SIG-M5 (cell line): ENCODE data around the gene CRIP1.

Experiments
- DNase-seq: peaks from one replicate; lab custom pipeline; 2025; lab: John Stamatoyannopoulos, UW

CRIP1 gene

GRCh38 chr14:105505101-105505500 is 18.4 kb downstream of the CRIP1 start:
- DNase-seq = no peak

- DNase-seq = no peak
These were observed 20.6 kb downstream of the CRIP1 start for GRCh38 chr14:105507247-105507646.

- no peak for DNase-seq
These were observed 21.4 kb downstream of the CRIP1 start for GRCh38 chr14:105508069-105508468.

DNA sequence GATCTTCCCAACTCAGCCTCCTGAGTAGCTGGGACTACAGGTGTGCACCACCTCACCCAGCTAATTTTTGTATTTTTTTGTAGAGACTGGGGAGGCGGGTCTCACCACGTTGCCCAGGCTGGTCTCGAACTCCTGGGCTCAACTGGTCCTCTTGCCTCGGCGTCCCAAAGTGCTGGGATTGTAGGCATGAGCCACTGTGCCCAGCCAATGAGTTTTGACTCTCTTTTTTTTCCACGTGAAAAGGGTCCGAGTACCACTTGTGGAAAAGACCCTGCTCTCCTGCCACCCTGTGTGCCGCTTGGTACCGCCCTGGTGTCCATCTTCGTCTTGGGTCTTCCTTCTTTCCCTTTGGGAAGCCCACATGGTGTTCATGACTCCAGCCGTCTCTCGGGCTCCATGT is 21.9 kb downstream of the CRIP1 start:
- DNase-seq = no peak

GRCh38 chr14:105517096-105517495 is 30.4 kb downstream of the CRIP1 start:
- DNase-seq = no peak

DNA sequence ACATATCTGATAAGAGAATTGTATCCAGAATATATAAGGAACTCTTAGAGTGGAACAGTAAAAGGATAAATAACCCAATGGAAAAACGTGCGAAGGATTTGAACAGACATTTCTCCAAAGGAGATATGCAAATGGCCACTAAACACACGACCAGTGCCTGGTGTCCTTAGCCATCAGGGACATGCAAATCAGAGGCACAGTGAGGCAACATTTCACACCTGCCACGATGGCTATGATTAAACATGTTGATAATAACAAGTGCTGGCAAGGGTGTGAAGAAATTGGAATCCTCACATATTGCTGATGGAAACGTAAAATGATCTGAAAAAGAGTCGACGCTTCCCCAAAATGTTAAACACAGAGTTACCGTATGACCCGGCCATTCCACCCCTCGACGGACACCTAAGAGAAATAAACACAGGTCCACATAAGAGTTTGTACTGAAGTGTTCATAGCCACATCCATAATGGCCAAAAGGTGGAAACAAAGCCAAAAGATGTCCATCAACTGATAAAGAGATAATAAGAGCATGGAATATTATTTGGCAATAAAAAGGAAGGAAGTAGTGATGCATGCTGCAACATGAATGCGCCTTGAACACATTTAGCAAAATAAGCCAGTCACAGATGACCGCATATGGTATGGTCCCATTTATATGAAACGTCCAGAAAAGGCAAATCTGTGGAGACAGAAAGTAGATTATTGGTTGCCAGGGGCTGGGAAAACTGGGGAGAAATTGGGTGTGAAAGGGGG is 33.4 kb downstream of the CRIP1 start:
- DNase-seq = no peak

- DNase-seq = no peak
These were observed 38.6 kb downstream of the CRIP1 start for GRCh38 chr14:105525326-105525725.

GRCh38 chr14:105525861-105526775 is 39.4 kb downstream of the CRIP1 start, which contains the start of gene TMEM121:
Gene TMEM121 (plus strand): TSS chr14:105526583. CDS start chr14:105528835, 2,252 bp downstream.
- no peak for DNase-seq

GRCh38 chr14:105526776-105527380 is 40.2 kb downstream of the CRIP1 start:
- no peak for DNase-seq

DNA sequence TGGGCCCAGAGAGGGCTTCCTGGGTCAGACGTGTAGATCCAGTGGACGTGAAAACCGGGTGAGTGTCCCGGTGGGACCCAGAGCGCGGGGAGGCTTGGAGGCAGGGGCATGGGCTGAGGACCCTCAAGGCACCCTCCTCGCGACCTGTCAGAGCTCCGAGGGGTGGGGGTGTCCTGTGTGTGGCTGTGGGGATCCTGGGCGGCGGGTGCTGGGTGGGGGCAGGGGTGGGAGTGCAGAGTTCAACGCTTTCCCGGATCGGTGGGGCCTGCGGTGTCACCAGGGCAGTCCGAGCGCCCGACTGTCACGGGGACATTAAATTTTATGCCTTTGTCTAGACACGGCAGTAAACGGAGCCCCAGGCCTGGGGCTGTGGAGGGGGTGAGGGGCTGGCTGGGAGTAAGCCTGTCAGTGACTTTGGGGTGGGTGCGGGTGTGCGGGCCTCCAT is 40.7 kb downstream of the CRIP1 start:
- no peak for DNase-seq

DNA sequence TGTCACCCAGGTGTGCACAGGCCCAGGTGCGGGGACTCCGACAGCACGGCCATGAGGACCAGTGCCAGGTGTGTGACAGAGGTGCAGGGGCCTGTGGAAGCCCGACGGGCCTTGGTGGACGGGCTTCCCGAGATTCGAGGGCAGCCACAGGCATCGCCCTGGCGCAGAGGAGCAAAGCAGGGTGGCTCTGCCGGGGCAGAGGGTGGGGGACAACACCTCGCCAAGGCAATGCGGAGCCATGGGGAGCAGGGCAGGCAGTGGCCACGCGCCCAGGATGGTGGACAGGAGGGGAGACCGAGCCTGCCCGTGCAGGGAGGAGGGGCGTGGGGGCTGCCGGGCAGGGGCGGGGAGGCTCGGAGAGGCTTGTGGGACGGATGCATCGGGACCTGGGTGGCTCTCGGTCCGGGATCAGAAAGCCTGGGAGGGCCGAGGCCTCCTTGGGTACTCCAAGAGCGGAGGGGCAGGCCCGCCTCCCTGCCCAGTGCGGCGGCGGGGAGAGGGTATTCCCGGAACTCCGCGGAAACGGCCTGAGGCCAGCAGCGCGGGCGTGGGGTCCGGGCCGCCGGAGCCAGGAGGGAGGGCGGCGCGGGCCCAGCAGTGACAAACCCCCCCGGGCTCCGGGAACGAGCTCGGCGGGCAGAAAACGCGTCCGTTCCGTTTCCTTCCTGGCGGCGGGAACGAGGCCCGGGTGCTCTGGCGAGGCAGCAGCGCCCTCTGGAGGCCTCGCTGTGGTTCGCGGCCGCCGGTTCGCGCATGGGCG is 41.3 kb downstream of the CRIP1 start:
- DNase-seq = no peak

DNA sequence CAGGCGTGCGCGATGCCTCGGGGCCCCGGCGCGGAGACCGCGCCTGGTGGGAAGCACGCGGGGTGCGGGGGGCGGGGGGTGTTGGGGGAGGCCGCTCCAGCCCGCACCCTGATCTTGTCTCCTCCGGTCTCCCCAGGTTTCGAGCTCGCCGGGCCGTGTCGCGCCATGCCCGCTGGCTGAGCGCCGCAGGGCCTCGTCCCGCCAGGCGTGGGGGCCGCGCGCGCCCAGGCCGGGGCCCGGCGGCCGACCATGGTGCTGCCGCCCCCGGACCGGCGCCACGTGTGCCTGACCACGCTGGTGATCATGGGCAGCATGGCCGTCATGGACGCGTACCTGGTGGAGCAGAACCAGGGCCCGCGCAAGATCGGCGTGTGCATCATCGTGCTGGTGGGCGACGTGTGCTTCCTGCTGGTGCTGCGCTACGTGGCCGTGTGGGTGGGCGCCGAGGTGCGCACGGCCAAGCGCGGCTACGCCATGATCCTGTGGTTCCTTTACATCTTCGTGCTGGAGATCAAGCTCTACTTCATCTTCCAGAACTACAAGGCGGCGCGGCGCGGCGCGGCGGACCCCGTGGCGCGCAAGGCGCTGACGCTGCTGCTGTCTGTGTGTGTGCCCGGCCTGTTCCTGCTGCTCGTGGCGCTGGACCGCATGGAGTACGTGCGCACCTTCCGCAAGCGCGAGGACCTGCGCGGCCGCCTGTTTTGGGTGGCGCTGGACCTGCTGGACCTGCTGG is 42.1 kb downstream of the CRIP1 start:
- DNase-seq = no peak

DNA sequence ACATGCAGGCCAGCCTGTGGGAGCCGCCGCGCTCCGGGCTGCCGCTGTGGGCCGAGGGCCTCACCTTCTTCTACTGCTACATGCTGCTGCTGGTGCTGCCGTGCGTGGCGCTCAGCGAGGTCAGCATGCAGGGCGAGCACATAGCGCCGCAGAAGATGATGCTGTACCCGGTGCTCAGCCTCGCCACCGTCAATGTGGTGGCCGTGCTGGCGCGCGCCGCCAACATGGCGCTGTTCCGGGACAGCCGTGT is 42.6 kb downstream of the CRIP1 start:
- DNase-seq = no peak

- no peak for DNase-seq
These were observed 43.0 kb downstream of the CRIP1 start for GRCh38 chr14:105529569-105530284.

DNA sequence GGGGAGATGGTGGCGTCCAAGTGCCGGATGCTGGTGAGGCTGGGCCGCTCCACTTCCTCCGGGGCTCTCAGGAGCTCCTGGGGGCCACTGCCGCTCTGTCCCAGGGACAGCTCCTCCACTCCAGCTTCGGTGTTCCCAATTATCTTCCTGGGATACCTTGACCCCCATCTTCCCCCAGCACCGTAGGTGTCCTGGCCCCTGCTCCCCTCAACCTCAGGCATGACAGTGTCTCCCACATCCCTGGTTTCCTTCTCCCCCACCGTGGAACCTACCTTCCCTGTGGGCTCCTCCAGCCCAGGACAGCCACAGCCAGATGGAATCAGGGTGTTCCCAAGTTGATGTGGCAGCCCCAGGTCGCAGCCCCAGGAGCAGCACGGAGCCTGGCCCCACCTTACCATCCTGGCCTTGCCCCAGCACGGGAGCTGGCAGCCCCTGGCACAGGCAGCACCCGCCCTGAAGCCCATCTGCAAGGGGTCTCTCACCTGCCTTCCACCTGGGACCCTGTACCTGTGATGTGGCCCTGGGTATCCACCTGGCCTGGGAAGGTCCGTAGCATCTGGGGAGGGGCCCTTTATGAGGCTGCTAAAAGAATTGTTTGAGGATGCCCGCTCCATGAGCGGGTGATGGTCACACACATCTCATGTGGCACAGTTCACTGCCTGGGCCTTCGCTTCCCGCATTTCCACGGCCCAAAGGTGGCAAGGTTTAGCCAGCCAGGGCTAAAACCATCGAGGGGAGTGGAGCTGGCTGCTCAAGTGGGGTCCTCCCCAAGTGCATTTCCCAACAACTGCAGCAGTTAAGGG is 43.8 kb downstream of the CRIP1 start:
- no peak for DNase-seq

GRCh38 chr14:105531088-105531893 is 44.6 kb downstream of the CRIP1 start:
- no peak for DNase-seq

DNA sequence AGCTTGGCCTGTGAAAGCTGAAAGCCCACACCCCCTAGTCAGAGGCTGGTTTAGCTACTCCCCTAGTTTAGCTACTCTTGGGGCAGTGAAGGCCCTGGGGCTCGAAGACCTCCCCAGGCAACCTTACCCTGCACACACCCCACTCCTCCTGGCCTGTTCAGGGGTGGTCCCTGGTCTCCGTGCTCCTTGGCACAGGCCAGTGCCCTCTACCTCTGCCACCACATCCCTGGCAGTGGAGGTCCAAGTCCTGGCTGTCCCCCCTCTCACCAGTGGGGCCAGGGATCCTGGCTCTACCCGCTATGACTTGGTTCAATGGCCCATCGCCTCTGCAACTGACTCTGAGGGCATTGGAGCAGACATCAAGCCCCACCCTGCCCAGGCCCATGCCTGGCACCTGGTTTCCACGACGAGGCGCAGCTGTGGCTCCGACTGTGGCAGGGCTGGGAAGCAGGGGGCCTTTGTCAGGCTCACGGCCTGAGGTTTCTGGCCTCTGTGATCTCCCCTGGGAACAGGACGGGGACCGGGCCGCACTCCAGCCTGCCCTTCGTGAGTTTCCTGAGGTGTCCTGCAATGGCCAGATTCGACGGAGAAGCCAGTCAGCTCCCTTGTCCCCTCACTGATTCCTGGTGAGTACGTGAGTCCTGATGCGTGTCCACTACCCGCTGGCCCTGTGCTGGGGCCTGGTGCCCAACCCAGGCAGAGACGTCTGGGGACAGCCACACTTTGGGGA is 45.4 kb downstream of the CRIP1 start:
- no peak for DNase-seq

- no peak for DNase-seq
These were observed 46.1 kb downstream of the CRIP1 start for GRCh38 chr14:105532735-105533141.
